NCI-H146 (cell line): ENCODE measurements around the gene HPS4.

Experiments used
- DNase-seq: peaks from one replicate; lab custom pipeline; 2025; lab: John Stamatoyannopoulos, UW

HPS4 gene

DNA sequence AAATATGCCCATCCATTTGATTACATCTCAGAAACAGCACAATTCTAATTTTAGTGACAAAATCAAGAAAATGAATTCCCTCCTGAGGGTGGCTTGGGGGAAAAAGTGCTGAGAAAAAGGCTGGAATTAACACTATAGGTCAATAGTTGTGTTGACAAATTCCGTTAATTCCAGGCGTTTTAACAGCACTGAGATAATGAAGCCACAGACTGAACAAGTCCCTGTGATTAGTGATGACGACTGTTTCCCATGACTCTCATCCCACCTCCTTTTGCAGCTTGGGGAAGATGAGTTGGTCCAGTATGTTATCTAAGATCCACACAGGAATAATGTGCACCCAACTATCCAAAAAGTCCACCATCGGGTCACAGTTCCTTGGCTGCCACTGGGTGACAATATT is 12.9 kb upstream of the HPS4 start:
- DNase-seq: no peak

DNA sequence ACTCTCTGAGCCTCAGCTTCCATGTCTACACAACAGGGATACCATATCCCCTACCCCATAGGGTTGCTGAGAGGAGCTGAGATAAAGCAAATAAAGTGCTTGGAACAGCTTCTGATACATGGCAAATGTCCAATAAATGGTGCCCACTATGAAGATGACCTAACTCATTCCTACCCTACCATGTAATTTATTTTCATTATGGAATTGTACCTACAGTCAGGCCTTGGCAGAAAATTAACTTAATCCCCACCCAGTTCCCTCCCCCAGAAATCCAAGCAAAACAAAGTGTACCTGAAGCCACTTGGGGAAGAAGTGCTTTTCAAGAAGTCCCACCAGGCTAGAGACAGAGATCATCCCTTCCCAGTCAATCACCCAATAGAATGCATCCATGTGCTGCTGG is 10.9 kb upstream of the HPS4 start:
- no peak for DNase-seq

DNA sequence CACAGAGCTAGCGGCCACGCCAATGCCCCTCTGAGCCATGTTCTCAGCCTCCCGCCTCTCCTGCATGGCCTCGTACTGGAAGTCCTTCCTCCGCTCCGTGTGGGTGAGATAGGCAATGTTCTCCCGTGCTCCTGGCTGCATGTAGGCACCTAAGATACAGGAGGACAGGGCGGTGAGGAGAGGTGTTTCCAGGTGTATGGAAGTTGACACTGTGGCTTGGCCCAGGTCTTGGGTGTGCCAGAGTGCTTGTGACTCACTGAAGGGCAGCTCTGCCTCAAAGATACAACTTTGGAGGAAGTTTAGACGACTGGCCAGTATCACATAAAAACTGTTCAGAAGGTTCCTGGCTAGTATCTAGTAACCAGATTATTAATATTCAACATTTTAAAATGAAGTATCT is 8.6 kb upstream of the HPS4 start:
- no peak for DNase-seq

DNA sequence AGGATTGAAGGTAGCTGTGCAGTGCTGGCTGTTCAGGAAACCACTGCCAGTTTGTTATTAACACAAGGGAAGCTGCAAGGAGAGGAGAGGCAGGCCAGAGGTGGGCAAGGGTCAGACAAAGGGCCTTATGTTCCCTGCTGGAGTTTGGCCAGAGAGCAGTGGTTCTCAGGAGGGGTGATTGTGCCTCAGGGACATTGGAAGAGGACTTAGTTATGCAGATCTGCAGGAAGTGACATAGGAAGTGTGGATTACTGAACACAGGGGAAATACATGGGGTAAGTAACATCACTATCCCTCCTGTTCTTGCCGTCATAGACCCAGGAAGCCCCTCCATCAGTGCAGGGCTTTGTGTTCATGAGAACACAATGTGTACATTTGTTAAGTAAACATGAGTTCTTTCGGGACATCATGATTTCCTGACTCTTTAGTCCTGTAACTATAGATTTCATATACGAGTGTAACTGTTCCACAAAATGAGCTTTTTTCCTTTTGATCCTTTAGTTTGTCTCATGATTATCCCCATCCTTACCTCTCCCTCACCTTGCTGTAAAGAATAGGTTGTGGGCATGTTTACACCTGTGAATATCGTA is 6.0 kb upstream of the HPS4 start:
- DNase-seq: no peak

DNA sequence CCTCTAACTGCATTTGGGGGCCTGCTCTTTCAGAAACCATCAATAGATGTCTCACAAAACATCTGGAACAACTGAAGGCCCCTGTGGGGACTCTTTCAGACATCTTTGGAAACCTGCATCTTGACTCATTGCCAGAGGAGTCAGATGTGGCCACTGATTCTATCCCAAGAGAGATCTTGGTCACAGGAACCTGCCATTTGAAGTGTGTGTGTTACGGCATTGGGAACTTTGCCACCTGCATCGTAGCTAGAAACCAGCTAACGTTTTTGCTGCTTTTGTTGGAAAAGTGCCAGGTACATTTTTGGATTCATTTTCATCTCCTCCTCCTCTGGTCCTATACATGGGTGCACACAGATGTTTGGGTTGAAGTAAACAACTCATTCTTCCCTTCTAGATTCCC is 4.4 kb upstream of the HPS4 start:
- DNase-seq: no peak

DNA sequence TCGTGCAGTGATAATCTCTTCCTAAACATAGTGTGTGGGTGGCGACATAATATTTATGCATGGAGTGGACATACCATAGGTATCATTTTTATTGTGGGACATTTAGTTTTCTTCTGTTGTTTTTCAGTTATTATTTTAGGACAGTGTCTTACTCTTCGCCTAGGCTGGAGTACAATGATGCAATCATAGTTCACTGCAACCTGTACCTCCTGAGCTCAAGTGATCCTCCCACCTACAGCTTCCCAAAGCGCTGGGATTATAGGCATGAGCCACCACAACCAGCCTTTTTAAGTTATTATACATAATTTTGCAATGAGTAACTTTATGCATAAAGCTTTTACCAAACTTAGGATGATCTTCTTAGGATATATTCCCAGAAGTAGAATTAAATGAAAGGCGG is 2.8 kb upstream of the HPS4 start:
- DNase-seq: no peak

DNA sequence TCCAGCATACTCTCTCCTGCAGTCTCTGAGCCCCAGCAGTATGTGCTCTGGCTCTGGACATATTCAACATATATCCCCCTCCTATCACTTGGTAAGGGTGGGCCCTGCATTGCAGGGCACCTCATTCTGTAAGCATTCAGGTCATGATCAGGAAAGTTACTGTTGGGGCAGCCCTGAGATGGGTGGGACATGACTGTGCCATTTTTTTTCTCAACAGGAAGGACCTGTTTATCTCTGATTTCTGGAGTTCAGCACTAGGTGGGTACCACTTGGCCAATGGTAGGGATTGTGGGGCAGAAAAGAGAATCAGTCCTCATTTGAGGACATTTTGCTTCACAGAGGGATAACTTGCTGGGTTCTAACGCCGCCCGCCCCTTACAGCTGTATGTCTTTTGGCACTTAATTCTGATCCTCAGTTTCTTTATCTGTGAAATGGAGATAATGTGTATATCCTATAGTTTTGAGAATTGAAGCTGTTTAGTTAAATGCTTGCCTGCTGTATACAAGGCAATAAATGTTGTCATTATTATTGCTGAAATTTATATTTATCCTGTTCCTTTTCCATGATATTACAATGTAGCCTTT is 2.3 kb upstream of the HPS4 start:
- DNase-seq: no peak

DNA sequence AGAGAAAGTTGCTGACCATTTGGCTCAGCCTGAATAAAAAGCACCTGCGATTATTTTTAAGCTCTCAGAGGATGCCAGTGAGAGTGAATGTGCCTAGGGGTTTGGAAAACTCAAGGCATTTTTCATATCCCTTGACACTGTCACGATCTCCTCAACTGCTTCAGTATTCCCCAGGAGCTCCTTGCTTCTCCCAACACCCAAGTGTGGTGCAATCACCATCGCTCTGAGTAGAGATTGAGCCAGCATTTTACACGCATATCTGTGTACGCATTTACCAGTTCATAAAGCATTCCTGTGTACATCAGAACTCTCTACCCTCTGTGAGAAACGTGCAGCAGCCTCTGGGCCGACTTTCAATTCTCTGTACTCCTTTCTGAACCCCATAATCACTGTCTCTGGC is 1.4 kb upstream of the HPS4 start:
- DNase-seq: no peak

DNA sequence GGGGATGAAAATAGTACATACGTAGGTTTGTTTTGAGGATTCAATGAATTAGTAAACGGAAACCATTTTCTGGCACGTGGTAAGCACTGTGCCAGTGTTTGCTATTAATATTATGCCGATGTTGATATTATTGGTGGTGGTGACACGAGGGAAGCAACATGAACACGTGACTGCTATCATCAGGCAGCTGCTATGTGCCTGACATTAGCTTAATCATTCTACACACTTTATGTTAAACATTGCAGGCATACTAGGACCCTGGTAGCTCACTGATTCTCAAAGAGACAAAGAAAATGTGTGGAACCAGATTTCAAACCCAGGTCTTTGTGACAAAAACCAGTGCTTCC is 750 bp upstream of the HPS4 start:
- DNase-seq: no peak

DNA sequence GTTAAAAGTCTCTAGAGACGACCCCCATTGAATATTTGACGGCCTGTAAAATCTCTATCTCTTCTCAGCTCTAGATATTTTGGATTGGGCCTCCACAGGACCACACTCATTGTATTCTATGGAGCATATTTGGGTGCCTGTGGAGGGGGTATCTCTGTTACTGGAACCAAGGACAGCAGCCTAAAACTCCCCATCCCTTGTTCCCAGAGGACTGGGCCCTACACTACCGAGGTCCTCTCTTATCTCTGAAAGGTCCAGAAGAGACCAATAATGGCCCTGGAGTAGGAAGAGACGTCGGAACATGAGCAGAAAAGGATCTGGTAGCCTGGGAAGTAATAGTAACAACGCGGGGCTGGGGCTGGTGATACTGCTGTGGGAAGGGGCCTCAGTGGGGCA is 542 bp downstream of the HPS4 start:
- no peak for DNase-seq

DNA sequence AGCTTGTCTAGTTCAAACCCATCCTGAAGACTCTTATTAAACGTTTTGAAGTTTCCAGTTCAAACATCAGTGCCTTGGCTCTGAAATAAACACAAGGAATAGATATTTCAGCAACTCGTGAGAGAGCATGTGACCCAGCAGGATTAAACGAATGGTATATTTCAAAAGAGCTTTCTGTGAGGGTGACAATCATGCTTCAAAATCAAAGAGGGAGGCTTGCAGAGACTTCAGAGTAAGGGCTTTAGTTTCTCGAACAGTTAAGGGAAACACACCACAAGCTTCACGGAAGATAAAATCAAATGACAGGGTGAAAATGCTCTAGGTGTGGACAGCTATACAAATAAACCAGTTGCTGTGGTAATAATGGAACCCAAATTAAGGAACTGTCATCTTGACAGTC is 1.4 kb downstream of the HPS4 start:
- DNase-seq: no peak

DNA sequence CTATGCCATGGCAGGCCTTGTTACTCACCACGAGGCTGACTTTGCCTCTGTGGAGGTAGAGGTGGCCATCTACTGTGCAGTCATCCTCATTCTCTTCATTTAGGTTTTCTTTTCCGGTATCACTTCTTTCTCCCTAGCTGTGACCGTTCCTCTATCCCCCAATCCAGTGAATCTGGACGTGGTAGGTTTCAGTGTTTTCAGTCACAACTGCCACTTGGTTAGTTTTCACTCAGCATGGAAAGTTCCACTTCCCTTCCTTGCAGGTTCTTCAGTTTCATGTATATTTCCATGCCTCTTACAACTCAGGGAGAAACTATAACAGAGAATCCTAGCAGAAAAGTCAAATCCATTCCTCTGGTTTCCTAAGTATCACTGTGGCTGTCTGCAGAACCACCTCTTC is 1.9 kb downstream of the HPS4 start:
- DNase-seq: no peak

DNA sequence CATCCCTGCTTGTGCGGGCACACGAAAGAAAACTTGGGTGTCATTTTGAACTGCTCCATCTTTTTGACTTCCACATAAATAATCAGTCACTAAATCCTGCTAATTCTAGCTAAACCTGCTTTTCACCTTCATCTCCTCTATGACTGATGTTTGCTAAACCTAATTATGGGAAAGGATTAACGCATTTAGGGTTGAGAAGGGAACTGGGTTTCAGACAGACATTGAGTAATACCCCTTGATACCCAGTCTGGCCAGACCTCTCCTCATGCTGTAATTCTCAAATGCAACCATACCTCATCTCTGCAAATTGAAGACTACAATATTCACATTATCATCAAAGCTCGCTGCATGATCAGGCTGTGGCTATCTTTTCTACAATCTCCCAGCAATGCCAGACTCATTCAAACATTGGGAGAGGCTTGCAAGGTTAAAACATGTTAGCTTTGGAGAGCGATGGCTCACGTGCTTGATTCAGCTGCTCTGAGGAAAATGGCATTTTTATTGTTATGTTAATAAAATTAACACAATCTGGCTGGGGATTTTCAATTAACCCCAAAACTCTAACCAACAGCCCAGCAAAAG is 2.4 kb downstream of the HPS4 start:
- DNase-seq: no peak

DNA sequence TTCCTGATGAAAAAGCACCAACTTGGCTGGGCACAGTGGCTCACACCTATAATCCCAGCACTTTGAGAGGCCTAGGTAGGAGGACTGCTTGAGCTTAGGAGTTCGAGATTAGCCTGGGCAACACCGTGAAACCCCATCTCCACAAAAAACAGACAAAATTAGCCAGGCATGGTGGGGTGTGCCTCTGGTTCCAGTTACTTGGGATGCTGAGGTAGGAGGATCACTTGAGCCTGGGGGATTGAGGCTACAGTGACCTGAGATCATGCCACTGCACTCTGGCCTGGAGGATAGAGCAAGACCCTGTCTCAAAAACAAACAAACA is 3.0 kb downstream of the HPS4 start:
- DNase-seq: no peak

DNA sequence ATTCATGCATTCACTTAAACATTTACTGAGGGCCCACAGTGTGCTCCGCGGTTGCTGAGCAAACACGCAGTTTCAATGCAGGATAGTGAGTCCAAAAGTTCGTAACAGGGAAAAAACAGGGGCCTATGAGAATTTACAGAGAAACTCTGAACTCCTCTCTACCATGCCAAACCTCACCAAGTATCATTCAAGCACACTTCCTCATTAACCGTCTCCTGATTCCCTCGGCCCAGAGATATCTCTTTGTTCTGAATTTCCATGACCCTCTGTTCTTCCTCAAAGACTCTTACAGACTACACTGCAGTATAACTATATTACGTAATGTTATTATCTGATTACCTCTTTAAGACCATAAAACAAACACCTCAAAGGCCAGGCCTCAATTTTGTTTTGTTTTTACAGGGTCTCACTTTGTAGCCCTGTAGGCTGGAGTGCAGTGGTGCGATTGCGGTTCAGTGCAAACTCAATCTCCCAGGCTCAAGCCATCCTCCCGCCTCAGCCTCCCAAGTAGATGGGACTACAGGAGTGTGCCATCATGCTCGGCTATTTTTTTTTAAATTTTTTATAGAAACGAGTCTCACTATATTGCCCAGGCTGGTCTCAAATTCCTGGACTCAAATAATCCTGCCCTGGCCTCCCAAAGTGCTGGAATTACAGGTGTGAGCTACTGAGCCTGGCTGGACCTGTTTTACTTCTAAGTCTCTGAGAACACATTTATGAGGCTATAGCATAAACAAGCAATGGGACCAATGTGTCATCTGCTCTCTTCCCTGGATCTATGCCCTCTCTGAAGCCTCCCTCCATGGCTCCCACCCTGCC is 3.6 kb downstream of the HPS4 start:
- DNase-seq: peak; percentile 33

DNA sequence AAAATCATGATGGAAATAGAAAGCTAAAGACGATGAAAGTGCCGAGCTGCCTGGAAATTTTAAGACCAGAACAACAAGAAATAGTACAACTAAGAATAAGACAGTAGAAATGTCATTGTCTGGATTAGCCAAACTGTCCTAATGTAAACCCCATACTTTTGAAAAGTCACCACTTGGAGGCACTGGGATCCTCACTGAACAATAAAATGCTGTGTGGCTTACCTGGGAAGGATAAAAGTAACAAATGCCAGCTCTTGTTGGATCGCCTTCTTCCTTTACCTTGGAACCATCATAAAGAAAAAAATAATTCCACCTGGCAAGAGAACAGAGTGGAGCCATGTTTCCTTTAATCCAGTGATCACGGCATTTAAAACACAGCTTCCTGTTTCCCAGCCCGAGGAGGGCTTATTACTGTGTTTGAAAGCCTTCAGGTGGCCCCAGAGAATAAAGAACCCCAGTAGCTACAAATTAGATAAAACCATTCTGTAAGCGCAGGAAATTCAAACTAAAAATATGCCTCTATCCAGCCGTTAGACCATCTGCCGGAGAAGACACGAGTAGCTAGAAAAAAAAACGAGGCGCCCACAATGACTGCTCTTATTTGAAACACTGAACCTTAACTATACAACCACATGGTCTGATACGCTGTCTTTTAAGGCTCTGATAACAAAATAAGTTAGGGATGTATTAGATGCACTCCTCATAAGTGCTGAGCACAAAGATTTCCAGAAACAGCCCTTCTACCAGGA is 4.4 kb downstream of the HPS4 start:
- peak; percentile 86 for DNase-seq

DNA sequence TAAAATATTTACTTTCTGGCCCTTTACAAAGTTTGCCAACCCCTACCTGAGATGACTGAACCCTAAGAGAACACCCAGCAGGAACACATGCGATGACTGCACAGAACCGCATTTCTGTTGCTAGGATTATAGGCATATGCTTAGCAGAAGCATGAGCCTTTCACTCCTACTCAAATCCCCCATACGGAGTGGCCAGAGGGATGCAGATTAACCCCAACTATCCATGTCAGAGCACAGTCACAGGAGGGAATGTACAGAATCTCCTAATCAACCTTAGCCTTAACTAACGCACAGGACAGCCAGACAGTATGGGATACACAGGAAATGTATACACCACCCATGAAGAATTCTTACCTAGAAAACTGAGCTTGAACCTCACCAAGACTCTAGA is 6.2 kb downstream of the HPS4 start:
- DNase-seq: no peak

DNA sequence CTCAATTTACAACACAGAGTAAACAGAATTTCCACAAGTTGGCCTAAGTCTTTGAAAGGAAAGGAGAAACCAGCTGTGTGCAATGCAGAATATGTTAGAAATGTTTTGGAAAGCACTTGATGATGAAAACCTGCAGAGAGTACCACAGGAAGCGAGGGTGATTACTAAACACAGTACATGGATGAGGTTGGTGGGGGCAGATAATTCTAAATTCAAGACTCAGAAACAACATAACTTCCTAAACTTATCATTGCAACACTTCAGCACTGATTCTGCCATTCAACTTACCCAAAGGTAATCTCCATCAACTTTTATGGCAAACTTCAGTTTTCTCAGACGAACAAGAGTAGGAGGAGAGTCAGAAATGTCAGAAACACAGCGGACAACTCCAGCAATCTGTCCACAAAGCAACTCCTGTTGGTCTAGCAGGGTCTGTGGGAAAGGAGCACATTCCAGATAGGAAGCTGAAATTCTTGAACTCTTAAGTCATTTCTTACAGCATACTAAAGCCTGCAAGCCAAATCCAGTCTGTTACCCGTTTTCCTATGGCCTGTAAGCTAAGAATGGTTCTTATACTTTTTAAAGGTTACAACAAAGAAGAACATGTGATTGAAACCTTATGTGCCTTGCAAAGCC is 6.8 kb downstream of the HPS4 start:
- DNase-seq: no peak

DNA sequence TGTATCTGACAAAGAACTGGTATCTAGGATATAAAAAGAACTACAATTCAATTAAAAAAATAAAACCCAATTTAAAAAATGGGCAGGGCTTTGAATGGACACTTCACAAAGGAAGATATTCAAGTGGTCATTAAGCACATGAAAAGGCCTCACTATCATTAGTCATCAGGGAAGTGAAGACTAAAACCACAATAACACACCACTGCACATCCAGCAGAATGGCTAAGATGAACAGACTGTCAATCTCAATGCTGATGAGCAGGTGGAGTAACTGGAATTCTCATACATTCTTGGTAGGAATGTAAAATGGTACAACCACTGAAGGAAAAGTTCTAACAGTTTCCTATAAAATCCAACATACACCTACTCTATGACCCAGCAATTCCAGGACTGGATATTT is 8.9 kb downstream of the HPS4 start:
- no peak for DNase-seq

DNA sequence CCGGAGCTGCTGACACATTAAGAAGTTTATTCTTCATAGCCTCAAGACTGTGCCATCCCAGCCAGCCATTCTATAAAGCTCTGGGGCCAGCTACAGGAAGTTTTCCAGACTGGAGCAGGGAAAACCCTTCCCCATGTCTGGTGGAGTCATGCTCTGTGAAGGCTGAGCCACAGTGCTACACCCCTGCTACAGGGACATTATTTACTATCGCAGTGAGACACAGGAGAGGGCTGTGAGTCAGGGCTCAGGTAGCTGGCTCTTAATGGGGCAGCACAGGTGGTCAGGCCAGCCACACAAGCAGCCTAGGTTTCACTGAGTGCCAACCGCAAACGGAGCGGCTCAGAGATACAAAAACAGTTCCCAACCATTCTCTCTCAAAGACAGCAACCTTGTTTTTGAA is 12.1 kb downstream of the HPS4 start:
- DNase-seq: no peak

DNA sequence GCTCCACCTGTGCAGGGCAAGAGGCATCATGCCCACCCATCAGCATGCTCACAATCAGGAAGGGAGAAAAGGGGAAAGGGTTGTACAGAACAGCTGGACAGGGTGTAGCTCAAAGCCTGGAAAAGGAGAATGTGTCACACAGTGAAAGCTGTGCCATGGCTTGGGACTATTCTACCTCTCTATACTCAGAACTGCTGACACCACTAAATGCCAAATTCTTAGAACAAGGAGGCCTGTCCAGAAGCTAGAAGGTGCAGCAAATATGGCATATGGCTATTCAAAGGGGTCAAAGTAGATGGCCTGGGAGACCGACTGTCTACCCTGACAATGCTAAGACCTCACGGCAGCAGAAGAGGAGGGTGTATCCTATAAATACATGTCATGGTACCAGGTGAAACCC is 12.8 kb downstream of the HPS4 start:
- no peak for DNase-seq

DNA sequence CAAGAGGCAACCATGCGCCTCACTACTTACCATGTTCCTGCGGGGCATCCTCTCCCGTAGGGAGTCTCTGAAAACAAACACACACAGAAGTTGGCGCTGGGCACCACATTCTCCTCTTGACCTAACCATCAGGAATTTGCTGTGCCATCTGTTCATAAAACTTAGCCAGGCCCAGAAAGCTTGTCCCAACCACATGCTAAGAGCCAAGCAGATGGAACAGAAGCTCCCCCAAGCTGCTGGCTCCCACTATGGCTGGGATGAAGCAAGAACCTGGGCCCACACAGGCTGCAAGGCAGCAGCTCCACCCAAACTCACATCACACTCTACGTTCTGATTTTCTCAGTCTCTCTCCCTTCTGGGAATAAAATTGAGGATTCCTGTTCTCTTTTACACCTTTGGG is 17.4 kb downstream of the HPS4 start:
- DNase-seq: no peak
